HG03039 (cell line): ENCODE measurements around the gene IRS1.

Experiments used
- ATAC-seq: cut with Tn5 transposase; IDR thresholded peaks from one replicate; pipeline ENCODE4 v1.9.1; 2021; ENCODE audit warnings: mild to moderate bottlenecking, moderate library complexity; ENCODE audit not compliant: unreplicated experiment

Gene IRS1

GRCh38 chr2:226828191-226828590 lies 28.6 kb upstream of the IRS1 start:
- no peak for ATAC-seq

GRCh38 chr2:226825056-226825455 lies 25.4 kb upstream of the IRS1 start:
- no peak for ATAC-seq

GRCh38 chr2:226818930-226819329 lies 19.3 kb upstream of the IRS1 start:
- no peak for ATAC-seq

GRCh38 chr2:226813148-226813701 lies 13.6 kb upstream of the IRS1 start:
- no peak for ATAC-seq

GRCh38 chr2:226803410-226803809 lies 3.8 kb upstream of the IRS1 start:
- no peak for ATAC-seq

GRCh38 chr2:226802573-226802972 lies 3.0 kb upstream of the IRS1 start:
- ATAC-seq: no peak

- ATAC-seq: peak; percentile 85
Observed at GRCh38 chr2:226800941-226801784, 1.5 kb upstream of the IRS1 start.

GRCh38 chr2:226799976-226800940 lies 638 bp upstream of the IRS1 start:
- no peak for ATAC-seq

GRCh38 chr2:226798422-226799210 lies 1.0 kb downstream of the IRS1 start:
- peak; percentile 16 for ATAC-seq

- no peak for ATAC-seq
Observed at GRCh38 chr2:226797989-226798421, 1.6 kb downstream of the IRS1 start.

- ATAC-seq: no peak
Observed at GRCh38 chr2:226797289-226797988, 2.2 kb downstream of the IRS1 start.

GRCh38 chr2:226796840-226797288 lies 2.8 kb downstream of the IRS1 start:
- ATAC-seq: no peak

GRCh38 chr2:226796012-226796839 lies 3.4 kb downstream of the IRS1 start:
- no peak for ATAC-seq

- no peak for ATAC-seq
Observed at GRCh38 chr2:226795281-226796011, 4.2 kb downstream of the IRS1 start.

GRCh38 chr2:226794751-226795171 lies 4.9 kb downstream of the IRS1 start:
- no peak for ATAC-seq

GRCh38 chr2:226794196-226794661 lies 5.4 kb downstream of the IRS1 start:
- no peak for ATAC-seq

- ATAC-seq: no peak
Observed at GRCh38 chr2:226793646-226794045, 6.0 kb downstream of the IRS1 start.
